DMS 273 (cell line): Measurements from ENCODE around the gene CATSPER3.

Experiments
- DNase-seq: peaks from one replicate; lab custom pipeline; 2025; ENCODE audit not compliant: unreplicated experiment; lab: John Stamatoyannopoulos, UW

Gene CATSPER3

DNA sequence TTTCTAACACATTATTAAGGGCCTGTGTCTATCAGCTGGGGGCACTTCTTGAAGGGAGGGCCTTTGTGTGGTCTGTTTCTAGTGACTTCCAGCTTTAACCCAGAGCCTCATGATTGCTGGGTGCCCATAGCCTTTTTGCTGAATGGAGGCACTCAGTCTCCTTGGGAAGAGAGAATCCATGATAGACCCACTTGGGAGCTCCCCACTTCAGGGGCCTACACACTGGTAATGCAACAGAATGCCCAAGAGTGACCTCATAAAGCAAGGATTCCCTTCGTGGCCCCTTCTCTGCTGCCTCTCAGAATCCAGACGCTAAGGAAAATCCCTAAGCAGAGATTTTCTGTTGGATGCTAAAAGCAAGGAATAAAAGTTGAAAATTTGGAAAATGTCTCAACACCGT lies at the start of gene CATSPER3:
Gene CATSPER3, plus strand, starts transcription at position 301 of the 400 bp plus-strand sequence. Its CDS starts 85 bp downstream, at position 386.
- no peak for DNase-seq

- DNase-seq, result no peak
Observed at GRCh38 chr5:134918861-134919260, 48.8 kb upstream of the CATSPER3 start.

- DNase-seq, result no peak
Observed at GRCh38 chr5:134920848-134921575, 46.7 kb upstream of the CATSPER3 start.

DNA sequence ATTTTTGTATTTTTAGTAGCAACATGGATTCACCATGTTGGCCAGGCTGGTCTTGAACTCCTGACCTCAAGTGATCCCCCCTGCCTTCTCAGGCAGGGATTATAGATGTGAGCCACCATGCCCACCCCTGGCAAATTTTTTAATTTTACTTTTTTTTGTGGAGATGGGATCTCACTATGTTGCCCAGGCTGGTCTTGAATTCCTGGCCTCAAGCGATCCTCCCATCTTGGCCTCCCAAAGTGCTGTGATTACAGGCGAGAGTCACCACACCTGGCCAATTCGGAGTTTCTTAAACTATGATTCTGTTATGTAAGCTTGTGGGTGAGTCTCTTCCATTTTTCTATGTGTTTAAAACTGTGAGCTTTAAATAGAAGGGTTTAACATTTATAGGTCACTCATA lies 35.2 kb upstream of the CATSPER3 start:
- no peak for DNase-seq

- DNase-seq, result no peak
Observed at GRCh38 chr5:134934202-134934601, 33.5 kb upstream of the CATSPER3 start.

DNA sequence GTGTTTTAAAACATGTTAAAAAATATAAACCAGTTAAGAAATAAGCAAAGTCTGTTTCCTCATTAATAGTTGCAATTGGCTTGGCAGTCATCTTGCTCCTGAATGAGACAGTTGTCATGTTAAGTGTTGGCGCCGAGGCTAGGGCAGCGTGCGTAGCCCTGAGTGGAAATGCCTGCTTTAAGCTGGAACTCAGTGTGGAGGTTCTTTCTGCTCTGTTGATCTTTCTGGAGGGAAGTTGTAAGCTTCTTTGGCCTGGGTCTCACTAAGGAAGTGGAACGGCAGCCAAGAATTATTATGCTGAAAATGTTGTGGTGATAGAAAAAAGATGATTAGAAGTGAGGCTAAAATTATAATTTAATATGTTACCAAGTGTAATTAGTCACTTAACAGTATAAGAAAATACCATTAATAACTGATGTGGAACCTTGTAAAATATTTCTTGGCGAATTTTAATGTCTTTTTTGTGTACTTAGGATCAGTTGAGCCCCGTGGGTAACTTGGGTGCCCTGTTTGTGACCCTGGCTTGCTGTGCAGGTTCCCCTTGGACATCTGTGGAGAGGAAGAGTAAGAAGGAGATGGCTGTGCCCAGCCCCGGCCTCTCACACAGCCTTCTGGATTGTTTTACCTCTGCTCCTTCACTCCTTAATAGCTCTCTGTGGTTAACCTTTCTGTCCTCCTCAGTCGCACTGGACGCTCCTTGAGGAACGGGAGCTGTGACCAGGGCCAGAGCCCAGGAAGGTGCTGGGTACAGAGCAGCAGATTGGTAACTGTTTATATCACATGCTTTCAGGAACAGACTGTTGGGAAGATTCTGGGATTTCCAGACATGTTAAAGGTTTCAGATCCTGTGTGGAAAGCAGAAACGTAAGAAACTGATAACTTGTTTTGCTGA lies 31.8 kb upstream of the CATSPER3 start:
- no peak for DNase-seq

GRCh38 chr5:134937526-134937925 lies 30.2 kb upstream of the CATSPER3 start:
- no peak for DNase-seq

- DNase-seq, result no peak
Observed at GRCh38 chr5:134938030-134938429, 29.7 kb upstream of the CATSPER3 start.

GRCh38 chr5:134939500-134939899 lies 28.2 kb upstream of the CATSPER3 start:
- no peak for DNase-seq

- DNase-seq, result no peak
Observed at GRCh38 chr5:134943547-134943946, 24.2 kb upstream of the CATSPER3 start.

GRCh38 chr5:134944630-134945029 lies 23.1 kb upstream of the CATSPER3 start:
- DNase-seq, result no peak

DNA sequence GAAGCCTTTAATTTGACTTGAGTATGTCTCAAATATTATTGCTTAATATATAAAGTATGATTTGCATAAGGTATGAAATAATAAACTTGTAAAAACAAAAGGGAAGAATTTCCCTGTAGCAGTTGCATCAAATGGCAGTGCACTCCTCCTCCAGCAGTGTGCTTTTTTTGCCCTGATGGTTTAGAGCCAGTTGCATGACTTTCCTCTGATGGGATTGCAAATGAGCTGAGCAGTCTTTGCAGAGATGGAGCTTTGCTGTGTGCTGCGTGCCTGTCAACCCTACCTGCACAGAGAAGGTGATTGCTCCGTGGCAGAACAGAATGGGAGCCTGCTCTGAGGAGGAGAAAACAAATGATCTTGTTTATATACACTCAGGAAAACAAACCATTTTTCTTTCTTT lies 22.7 kb upstream of the CATSPER3 start:
- DNase-seq, result no peak

DNA sequence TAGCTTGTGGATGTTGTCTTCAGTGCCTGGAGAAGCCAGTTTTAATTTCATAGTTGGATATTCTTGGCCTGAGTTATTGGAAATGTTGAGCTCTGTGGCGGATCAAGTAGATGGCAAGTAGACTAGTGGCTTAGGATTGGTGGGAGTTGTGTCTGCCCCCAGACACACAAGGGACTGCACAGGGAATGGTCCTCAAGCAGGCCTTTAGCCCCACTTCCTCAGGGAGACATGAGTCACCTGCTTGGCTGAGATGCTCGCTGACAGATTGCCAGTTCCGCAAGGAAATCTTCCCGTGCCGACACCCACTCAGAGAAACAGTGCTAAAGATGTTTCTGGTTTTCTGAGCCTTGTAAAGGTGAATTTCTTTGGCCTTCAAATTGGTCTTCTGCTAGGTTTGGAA lies 18.8 kb upstream of the CATSPER3 start:
- DNase-seq, result no peak

DNA sequence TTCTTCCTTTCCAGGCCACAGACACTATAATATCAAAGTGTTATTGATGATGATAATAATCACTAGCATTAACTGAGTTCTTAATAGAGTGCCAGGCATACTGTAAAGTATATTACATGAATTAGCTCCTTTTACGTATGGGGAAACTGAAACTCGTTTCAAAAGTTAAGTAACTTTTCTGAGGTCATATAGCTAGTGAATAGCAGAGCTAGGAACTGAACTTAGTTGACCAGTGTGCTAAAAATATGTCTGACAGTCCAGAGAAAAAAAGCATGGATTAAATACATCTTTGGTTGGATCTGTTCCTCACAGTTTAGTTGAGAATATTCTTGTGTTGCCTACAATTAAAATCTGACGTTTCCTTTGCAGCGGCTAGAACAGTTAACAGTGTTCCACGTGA lies 18.4 kb upstream of the CATSPER3 start:
- no peak for DNase-seq

GRCh38 chr5:134957920-134958608 lies 9.6 kb upstream of the CATSPER3 start:
- DNase-seq, result no peak

DNA sequence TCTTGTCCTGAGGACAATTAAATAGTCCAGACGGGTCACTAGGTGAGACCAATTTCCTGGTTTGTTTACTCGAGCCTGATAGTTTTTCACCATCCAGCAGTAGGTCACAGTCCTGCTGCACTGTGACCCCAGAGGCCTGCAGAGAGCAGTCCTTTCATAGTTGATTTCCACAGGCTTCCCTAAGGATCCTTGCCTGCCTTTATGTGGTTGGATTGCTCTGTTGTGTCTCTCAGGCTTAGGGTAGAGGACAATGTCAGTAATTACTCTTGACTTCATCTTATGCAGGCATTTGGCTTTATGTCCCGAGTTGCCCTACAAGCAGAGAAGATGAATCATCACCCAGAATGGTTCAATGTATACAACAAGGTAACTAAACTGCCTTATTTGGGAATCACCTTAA lies 9.0 kb upstream of the CATSPER3 start:
- no peak for DNase-seq

GRCh38 chr5:134963098-134963497 lies 4.6 kb upstream of the CATSPER3 start:
- DNase-seq, result no peak

- DNase-seq, result no peak
Observed at GRCh38 chr5:134964359-134965270, 3.1 kb upstream of the CATSPER3 start.

DNA sequence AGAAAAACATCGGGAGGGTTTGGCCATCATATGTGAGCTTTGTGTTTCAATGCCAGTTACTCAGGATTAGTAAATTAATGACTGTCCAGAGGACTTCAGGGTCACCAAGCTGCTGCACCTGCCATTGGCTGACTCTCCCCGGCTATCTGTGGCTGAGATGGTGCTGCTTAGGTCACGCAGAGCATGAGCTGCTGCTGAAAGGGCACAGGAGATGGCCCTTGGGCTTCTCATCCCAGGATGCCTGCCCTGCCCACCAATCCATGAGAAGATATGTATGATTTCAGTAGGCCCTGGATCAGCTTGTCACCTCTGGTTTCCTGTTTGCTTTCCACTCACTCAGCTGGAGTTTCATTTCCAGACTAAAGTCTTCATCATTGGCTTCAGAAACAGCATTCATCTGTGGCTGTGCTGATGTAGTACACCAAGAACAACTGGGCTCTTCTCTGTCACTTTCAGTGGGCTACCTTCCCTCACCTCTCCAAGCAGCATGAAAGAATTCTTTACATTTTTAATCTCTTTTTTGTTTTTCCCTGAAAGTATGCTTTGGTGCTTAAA lies 2.4 kb upstream of the CATSPER3 start:
- no peak for DNase-seq

- no peak for DNase-seq
Observed at GRCh38 chr5:134968055-134968454, 348 bp downstream of the CATSPER3 start.
